Fibroblast of the aortic adventitia (primary cell): ENCODE results near the gene IL15RA. TPM values are rescaled to one million over a fixed set of nuclear protein-coding genes. Genes with fewer than 3 reads are reported as not detected.
"Not testable (repeated sequence)": the region's sequence is repeated elsewhere in the genome, so short reads cannot be mapped to it uniquely, and the experiment has no call there.

ENCODE experiments used
- DNase-seq: peaks from one replicate; pipeline ENCODE4 v3.0.0-alpha.2; 2010; ENCODE audit warnings: low read depth
- H3K4me3 ChIP-seq: 2 replicates; pipeline ENCODE4 v1.5.1; 2011; ENCODE audit warnings: low read depth, mild to moderate bottlenecking, control low read depth, low read length, moderate library complexity
- total RNA-seq: library from RNA; depleted of rRNA; stranded (reverse); fragments of >200 nt; gene quantifications from 2 replicates; pipeline ENCODE4 v1.2.3, GENCODE V29; 2012; ENCODE audit warnings: low replicate concordance
- TF ChIP-seq, protein P1 (sequence below): IDR thresholded peaks from 2 replicates; pipeline ENCODE4 v1.5.1; 2011; ENCODE audit warnings: mild to moderate bottlenecking, low read length, control low read depth, inconsistent platforms; ENCODE audit not compliant: insufficient read depth

IL15RA gene
- total RNA-seq, 1 donor, result 5.7 TPM

DNA sequence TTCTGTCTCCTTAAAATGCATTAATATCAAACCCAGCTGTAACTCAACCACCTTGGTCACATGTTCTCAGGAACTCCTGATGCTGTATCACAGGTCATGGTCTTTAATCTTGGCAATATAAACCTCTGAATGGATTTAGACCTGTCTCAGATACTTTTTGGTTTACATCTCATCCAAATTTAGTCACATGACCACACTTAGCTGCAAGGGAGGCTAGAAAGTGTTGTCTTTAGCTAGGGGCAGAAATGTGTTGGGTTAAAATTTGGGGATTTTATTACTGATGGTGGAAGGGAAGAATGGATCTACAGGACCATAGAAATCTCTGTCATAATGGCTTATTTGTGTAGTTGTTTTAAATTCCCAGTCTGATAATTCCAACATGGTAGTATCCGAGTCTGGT is 29.6 kb upstream of the IL15RA start:
- no peak for DNase-seq

DNA sequence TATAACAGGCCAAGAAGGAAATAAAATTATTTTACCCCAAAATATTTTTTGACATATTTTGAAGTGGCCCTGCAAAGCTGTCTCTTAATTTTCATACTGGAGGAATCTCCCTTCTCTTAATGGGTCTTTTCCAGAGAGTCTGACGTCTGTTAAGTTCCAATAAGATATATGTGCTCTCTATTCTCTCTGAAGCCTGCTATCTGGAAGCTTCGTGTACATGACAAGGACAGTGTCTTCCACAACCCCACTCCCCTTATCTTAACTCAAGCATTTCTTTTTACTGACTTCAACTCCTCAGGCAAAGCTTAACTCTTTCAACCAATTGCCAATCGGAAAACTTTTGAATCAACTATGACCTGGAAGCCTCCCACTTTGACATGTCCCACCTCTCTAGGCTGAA is 29.2 kb upstream of the IL15RA start:
- H3K4me3 ChIP-seq, result no peak overlapping the region
- TF ChIP-seq, protein P1, sequence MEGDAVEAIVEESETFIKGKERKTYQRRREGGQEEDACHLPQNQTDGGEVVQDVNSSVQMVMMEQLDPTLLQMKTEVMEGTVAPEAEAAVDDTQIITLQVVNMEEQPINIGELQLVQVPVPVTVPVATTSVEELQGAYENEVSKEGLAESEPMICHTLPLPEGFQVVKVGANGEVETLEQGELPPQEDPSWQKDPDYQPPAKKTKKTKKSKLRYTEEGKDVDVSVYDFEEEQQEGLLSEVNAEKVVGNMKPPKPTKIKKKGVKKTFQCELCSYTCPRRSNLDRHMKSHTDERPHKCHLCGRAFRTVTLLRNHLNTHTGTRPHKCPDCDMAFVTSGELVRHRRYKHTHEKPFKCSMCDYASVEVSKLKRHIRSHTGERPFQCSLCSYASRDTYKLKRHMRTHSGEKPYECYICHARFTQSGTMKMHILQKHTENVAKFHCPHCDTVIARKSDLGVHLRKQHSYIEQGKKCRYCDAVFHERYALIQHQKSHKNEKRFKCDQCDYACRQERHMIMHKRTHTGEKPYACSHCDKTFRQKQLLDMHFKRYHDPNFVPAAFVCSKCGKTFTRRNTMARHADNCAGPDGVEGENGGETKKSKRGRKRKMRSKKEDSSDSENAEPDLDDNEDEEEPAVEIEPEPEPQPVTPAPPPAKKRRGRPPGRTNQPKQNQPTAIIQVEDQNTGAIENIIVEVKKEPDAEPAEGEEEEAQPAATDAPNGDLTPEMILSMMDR, result no peak
- no peak for DNase-seq

More for the DNA sequence above, 29.6 kb upstream of the IL15RA start:
- H3K4me3 ChIP-seq, result no peak overlapping the region
- TF ChIP-seq, protein P1, result no peak

DNA sequence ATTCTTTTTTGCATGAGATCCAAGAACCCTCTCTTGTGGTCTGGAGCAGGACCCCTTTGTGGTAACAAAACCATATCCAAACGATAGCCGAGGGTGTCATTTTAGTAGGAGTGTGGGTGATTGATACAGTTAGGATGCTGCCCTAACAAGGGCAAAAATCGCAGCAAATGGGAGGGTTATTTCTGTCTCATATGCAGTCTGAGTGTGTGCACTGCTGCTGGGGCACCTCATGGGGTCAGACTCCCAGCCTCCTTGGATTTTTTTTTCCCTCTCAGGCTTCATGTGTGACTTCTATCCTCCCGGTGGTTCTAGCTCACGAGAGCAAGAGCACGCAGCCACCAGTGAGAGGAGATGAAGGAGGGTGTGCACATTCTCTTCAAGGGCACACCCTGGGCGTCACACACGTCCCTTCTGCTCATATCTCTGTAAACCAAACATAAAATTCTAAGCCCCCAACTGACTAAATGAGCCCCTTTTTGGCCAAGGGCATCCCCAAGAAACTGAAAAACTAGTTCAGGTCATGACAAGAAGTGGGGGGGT is 28.6 kb upstream of the IL15RA start:
- TF ChIP-seq, protein P1, result no peak
- no peak overlapping the region for H3K4me3 ChIP-seq
- no peak for DNase-seq

DNA sequence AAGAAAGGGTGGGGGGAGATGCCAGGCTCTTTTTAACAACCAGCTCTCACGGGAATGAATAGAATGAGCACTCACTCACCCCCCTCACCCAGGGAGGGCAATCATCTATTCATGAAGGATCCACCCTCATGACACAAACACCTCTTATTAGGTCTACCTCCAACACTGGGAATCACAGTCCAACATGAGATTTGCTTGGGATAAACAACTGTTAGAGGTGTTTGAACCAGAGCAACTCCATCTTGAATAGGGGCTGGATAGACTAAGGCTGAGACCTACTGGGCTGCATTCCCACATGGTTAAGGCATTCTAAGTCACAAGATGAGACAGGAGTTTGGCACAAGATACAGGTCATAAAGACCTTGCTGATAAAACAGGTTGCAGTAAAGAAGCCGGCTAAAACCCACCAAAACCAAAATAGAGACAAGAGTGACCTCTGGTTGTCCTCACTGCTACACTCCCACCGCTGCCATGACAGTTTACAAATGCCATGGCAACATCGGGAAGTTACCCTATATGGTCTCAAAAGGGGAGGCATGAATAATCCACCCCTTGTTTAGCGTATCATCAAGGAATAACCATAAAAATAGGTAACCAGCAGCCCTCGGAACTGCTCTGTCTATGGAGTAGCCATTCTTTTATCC is 27.9 kb upstream of the IL15RA start:
- not testable (repeated sequence) for DNase-seq, H3K4me3 ChIP-seq

DNA sequence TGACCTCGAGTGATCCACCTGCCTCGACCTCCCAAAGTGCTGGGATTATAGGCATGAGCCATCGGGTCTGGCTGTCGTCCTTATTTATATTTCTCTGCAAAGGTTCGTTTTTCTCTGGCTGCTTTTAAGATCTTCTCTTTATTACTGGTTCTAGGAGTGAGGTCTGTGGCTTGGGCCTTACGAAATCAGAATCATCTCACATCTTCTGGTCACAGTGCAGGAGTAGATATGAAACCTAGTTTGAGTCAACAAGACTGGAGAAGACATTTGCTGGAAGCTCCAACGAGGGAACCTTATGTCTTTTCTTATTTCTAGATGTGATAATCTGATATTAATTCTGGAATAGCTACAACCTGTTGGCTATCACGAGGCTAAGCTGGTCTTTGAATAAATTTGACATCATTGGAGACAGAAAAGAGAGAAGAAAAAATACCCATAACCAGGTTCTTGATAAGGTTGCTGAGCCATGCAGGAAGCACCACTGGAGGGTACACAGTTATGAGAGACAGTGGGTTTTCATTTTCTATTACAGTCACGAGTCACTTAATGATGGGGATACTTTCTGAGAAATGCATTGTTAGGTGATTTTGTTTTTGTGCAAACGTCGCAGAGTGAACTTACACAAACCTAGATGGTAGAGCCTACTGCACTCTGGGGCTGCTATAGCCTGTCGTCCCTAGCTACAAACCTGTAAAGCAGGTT is 25.6 kb upstream of the IL15RA start:
- TF ChIP-seq, protein P1, result no peak
- no peak for DNase-seq
- no peak overlapping the region for H3K4me3 ChIP-seq

DNA sequence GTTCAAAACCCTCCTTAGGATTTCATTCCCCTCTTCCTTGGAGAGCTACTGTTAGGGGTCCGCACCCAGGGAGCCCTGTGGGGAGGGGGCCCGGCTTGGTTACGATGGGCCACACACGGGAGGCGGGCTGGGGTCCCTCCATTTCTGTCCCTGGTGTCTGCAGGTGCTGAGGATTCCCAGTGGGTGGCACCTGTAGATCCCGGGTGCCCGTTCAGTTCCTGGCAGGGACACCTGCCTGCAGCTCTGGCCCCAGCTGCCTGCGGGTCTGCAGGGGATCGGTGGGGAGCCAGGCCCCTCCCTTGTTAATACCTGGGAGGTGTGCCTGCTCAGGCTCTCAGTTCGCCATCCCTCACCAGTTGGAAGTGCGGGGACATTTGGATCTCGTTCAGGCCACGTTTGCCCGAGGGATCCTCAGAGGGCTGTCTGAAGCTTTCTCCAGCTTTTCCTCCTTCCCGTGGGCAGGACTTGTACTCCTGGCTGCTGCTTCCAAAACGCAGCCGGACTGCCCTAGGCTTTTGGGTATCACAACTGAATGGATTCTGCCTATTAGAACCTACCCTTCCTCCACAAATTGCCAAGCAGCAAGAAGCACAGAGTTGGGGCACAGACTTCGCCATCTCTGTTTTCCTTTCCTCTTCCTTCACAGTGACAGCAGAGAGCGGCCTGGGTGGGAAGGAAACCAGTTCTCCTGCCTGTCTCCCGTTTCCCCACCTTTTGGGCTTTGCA is 22.3 kb upstream of the IL15RA start:
- TF ChIP-seq, protein P1, result no peak
- no peak for DNase-seq
- no peak overlapping the region for H3K4me3 ChIP-seq

DNA sequence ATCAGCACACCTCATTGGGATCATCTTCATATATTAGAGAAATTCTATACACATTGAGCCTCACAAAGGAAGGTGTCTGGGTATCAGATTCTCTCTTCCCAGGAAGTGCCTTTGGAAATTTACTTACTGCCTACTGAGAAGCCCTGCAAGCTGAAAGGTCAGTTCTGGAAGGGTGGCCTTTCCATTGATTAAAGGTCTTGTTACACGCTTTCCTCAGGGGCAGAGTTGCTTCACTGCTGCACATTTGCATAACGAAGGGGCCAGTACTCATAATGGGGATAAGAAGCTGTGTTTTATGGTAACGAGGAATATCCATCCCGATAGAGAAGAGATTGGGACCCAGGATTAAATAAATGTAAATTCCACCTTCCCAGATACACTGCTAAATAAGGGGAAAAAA is 19.4 kb upstream of the IL15RA start:
- no peak for DNase-seq
- no peak overlapping the region for H3K4me3 ChIP-seq
- TF ChIP-seq, protein P1, result no peak
